HG03432 (cell line): ENCODE data around the gene ARL8B.
"Not testable (repeated sequence)": the region's sequence is repeated elsewhere in the genome, so short reads cannot be mapped to it uniquely, and the experiment has no call there.

Experiments used
- ATAC-seq: cut with Tn5 transposase; IDR thresholded peaks from one replicate; pipeline ENCODE4 v1.9.1; 2021; ENCODE audit warnings: mild to moderate bottlenecking, moderate library complexity; ENCODE audit not compliant: unreplicated experiment

Gene ARL8B

DNA sequence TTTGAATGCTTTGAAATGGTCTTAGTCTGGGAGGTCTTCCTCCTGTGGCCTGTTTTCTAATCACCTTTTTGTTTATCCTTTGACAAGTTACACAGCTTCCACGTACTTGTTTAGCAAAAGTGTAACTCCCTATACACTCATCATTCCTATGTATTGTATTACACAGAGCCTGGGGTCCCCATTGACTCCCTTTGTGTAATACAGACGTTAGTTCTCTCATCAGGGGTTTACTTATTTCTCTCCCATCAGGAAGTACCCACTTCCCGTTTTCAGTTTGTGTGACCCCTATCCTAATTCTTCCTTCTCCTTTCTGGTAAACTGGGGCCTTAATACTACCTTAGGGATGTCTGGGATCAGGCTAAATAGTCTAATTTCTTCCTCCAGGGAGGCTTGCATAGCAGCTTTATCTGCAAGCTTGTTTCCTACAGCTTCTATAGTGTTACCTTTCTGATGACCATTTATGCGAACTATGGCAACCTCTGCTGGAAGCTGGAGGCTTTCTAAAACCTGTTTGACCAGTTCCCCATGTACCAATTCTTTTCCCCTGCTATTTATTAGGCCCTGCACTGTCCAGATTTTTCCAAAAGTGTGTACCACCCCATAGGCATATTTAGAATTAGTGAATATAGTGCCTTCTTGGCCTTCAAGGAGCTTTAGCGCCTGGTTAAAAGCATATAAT lies 22.4 kb downstream of the ARL8B start:
- ATAC-seq, result no peak

DNA sequence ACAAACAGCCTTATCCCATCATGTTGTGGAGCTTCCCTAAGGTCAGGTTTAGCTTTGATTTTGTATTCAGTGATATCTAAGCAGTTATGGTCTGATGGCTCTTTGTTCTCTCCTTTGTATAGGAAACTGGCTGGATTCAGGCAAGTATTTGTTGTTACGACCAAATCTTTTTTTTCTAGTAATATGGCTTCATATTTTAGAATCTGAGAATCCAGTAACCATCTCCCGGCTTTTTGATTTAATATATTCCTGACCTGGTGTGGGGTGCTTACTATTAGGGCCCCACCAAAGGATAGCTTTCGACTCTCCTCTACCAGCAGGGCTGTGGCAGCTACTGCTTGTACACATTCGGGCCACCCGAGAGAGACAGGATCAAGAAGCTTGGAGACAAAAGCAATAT lies 23.0 kb downstream of the ARL8B start:
- ATAC-seq, result no peak

DNA sequence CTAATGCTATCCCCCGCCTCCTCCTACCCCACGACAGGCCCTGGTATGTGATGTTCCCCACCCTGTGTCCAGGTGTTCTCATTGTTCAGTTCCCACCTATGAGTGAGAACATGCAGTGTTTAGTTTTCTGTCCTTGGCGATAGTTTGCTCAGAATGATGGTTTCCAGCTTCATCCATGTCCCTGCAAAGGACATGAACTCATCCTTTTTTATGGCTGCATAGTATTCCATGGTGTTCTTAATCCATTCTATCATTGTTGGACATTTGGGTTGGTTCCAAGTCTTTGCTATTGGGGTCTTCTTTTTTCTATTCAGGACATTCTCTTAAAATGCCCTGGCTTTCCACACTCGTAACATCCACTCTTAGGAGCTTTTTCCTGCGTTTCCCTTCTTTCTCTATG lies 25.1 kb downstream of the ARL8B start:
- not testable (repeated sequence) for ATAC-seq

DNA sequence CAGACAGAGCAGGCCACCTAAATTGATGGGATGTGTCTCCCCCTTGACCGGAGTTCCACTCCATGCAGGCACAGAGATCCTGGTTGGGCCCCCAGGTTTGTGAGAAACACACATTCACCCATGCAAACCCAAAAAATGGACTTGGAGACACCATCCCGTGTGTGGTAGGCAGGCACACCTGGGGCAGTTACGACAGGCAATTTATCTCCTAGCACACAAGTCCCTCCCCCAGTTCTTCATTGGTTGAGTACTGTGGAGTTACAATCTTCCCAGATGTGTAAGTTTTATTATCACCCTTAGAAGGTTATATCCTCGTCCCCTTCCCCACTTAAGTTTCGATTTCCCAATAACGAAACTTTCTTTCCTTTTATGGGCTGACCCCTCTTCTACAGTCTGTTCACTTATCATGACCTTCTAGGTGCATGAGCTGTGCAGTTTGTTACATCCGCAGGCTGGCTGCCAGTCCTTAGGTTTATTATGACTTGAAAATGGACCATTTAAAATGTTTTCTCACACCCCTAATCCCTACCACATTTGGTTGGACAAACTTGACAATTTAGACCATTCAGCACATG lies 27.3 kb downstream of the ARL8B start:
- no peak for ATAC-seq

DNA sequence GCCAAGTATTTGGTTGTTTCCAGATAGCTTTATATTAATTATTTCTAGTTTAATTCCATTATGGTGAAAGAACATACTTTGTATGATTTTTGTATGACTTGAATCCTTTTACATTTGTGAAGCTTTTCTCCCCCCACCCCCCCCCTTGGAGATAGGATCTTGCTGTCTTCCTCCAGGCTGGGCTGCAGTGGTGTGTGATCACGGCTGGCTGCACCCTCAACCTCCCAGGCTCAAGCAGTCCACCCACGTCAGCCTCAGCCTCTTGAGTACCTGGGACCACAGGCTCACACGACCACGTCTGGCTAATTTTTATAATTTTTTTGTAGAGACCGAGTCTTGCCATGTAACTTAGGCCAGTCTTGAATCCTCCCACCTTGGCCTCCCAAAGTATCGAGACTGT lies 29.5 kb downstream of the ARL8B start:
- ATAC-seq, result peak; percentile 72

DNA sequence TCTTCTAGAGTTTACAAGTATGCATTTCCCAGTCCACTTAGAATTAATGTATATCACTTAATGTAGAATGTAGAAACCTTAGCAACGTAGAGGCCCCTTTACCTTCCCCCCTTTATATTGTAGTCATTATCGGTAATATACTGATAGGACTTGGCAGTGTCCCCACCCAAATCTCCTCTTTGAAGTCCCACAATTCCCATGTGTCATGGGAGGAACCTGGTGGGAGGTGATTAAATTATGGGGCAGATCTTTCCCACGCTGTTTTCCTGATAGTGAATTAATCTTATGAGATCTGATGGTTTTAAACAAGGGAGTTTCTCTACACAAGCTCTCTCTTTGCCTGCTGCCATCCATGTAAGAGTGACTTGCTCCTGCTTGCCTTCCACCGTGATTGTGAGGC lies 31.0 kb downstream of the ARL8B start:
- ATAC-seq, result no peak

DNA sequence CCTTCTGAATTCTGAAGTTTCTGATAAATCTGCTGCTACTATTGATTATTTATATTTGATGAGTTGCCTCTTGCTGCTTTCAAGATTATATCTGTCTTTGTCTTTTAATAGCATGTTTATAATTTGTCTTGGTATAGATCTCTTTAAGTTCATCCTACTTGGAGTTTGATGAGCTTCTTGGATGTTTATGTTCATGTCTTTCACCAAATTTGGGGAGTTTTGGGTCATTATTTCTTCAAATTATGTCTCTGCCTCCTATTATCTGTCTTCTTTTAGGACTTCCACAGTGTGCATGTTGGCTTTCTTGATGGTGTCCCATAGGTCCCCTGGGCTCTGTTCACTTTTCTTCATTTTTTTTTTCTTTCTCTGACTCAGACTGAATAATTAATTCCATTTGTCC lies 33.1 kb downstream of the ARL8B start:
- ATAC-seq, result no peak

DNA sequence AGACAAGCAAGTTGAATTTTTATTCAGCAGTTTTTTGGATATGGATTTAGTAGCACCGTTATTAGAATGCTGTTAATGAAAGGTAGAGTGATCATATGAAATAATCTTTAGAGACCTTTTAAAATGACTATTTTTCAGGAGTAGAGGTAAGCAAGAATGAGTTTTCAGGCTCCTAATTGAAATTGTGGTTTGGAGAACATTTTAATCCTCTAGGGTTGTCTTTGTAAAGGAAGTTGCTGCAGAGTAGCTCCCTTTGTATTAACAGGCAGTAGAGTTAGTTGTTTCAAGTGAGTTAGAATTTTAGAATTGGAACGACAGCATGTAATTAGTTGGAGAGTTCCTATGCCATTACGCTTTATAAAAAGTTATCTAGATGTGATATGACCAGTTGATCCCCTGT lies 38.2 kb downstream of the ARL8B start:
- ATAC-seq, result no peak

DNA sequence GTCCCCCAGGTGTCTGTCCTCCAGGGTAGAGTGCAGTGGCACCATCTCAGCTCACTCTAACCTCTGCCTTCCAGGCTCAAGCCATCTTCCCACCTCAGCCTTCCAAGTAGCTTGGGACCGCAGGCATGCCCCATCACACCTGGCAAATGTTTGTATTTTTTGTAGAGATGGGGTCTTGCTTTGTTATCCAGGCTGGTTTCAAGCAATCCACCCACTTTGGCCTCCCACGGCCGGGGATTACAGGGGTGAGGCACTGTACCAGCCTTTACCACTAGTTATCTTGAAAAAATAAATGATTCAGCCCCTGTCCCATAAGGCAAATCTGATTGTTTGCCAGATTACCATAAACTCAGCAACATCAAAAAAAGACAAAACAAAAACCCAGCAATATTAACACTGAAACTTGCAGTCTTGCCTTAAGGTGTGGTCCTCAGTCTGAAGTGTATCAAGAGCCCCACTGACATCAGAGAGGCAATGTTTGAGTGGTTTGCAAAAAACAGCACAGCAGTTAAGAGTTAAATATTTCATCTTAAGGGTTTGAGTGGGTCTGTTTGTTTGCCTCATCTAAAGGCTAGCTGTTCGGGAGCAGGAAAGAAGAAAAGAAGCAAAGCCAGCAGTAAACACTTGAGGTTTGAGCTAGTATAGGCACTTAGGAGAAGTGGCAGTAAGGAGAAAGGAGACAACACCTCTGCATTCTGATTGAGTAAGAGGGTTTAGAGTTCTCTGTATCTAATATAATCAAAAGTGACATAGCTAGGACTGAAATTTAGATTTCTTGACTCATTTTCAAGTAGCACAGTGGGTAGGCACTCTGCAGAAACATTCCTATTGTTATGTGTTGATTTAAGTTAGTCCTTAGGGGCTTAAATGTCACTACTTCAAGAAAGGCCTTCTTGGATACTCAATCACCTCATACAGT lies 39.1 kb downstream of the ARL8B start:
- ATAC-seq, result peak; percentile 30

DNA sequence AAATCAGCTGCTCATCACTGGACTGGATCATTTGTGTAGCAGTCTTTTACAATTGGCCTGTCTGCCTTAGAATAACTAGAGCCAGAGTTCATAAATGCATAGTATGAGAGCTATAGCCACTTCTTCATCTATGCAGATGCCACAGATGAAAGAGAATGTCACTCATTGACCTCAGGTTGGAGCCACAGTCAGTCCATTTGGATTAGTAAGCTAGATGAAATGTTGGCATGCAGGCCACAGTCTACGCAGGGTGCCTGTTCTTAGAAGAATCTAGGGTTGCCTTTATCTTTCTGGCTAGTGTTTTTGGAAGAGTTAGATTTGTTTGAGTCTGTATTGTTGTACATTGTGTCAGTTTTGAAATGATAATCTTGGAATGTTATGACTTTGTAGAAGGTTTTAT lies 40.0 kb downstream of the ARL8B start:
- no peak for ATAC-seq

DNA sequence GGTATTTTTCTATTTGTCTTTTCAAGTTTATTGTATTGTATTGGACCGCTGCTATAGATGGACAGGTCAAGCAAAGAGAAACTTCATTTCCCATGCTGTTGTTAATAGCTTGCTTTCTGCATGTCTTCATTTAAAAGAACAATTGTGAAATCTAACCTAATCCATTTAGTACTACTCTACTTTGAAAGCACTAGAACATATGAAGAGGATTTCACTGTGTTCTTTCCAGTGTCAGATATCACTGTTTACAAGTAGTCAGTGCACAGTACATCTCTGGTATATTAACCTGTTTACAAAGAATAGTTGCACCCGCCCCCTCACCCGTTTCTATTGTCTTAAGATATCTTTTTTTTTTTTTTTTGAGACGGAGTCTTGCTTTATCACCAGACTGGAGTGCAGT lies 43.6 kb downstream of the ARL8B start:
- no peak for ATAC-seq

DNA sequence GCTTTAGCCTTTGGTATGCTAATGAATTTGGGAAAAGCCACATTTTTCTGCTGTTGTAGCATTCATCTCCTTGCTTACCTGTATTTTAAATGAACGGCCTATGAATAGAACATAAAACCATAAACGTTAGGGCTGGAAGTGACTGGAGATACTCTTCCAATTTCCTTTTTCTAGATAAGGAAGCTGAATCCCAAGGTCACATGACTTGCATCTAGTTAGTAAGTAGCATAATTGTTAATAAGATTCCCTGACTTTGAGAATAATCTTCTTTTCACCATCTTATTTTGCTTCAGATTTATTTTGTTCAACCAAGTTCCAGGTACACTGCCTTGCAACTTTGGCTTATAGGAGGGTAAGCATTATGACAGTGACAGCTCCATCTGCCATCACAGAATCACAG lies 44.8 kb downstream of the ARL8B start:
- ATAC-seq, result no peak

DNA sequence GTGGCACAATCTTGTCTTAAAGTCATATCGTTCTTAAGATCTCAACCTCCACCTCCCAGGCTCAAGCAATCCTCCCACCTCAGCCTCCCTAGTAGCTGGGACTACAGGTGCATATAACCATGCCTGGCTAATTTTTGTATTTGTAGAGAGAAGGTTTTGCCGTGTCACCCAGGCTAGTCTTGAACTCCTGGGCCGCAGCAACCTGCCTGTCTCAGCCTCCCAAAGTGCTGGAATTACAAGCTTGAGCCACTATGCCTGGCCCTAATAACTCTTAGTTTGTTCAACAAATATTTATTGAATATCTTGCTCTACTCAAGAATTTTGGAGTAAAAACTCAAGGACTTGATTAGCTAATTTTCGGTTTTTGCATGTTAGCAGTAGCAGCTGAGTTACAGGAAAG lies 46.0 kb downstream of the ARL8B start:
- no peak for ATAC-seq

DNA sequence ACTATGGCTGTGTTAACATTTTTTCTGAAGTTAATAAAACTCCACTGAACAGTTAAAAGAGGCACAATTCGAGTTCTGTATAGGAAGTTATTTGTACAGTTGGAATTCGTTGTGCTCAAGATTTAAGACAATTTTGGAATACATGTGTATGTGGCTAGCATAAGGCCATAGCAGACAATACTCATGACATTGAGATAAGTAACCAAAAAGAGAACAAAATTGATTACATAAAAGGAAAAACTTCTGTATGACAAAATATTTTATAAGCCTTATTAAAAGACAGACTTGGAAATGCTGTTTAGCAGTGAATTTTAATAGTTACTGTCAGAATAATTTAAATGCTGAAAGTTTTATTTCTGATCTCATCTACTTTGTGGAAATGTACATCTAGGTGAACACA lies 47.7 kb downstream of the ARL8B start:
- ATAC-seq, result no peak

DNA sequence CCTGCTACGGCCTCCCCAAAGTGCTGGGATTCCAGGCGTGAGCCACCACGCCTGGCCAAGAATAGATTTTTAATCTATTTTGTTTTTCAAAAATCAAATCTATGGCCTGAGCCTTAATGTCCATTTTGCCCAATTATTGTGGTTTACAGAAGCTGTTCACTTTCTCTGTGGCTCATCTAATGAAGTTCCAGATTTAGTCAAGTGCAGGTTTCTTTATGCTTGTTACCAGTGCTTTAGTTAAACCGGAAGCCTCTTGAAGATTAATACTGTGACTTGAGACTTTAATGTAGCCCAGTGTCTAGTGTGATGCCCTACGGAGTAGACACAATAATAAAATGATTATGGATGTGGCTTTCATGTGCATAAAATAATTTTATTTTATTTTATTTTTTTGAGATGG lies 48.9 kb downstream of the ARL8B start:
- ATAC-seq, result no peak

DNA sequence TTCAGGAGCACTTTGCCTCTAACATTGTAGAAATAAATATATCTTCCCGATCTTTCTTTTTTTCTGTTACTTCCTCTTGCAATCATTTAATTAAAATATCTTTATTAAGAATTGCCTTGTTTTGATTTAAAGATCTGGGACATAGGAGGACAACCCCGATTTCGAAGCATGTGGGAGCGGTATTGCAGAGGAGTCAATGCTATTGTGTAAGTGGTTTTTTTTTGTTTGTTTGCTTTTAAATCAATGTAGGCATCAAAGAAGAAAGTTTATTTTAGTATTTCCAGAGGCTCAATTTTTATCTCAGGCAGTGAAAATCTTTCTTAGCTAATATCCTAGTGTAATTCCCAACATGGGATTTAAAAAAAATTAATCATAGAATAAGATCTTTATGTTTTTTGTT lies 49.9 kb downstream of the ARL8B start:
- ATAC-seq, result no peak

DNA sequence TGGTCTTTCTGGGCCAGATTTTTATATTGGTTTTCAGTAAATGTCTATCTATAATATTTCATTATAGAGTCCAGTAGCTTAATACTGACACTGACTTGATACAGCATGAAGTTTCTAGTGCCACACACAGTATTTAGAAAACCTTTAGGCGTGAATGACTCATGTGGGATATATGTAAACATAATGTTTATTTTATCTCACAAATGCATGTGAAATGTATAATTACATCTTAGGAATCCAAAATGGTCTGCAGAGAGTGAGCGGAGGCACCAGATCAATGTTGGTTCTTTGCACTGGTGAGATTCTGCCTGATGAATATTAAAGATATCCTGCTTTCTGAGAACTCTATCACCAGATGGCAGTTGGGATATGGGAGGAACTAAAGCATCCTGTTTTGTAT lies 56.9 kb downstream of the ARL8B start:
- ATAC-seq, result not testable (repeated sequence)

DNA sequence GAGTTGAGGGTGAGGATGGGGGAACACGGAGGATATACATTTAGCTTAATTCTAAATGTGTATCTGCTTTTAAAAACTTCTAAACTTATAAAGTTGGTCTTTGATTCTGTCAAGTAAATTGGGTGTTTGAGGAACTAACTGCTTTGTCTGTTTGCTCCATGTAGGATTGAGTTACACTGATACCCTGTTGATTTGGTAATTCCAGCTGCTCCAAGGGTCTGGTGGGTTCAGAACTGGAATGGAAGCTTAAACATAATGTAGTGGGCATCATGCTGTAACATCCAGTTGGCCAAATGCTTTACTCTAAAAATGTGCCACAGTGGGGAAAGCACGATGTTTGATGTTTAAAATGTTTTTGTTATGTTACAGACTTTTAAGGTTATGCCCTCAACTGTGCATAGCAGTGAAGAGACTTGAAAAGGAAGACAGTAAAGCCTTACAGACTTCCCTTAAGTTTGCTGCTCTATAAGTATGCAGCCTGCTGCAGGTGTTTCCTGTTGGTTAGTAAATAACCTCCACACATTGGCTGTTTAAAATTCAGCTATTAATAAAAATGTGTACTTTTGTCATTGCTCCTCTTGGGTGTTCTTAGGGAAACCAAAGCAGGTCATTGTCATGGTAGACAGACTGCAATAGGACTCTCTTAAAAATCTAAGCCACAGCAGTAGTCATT lies 59.5 kb downstream of the ARL8B start:
- ATAC-seq, result peak; percentile 67

DNA sequence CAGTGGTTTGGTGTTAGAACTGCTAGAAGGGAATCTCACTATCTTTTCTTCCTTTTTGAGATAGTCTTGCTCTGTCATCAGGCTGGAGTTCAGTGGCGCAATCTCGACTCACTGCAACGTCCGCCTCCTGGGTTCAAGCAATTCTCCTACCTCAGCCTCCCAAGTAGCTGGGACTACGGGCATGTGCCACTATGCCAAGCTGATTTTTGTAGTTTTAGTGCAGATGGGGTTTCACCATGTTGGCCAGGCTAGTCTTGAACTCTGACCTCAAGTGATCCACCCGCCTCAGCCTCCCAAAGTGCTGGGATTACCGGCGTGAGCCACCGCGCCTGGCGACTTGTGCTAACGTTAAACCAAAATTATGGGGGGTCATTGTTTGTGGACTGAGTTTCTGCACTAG lies 61.6 kb downstream of the ARL8B start:
- not testable (repeated sequence) for ATAC-seq

DNA sequence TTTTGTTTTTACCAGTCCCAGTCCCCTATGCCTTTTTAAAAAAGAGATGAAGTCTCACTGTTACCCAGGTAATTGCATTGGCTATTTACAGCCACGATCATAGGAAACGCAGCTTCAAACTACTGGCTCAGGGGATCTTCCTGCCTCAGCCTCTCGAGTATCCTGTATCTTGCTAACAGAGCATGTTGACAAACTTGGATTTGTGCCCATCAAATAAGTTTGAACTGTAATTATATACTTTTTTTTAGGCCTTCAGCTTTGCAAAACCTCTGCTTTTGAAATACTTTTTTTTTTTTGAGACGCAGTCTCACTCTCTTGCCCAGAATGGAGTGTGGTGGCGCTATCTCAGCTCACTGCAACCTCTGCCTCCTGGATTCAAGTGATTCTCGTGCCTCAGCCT lies 62.4 kb downstream of the ARL8B start:
- no peak for ATAC-seq

DNA sequence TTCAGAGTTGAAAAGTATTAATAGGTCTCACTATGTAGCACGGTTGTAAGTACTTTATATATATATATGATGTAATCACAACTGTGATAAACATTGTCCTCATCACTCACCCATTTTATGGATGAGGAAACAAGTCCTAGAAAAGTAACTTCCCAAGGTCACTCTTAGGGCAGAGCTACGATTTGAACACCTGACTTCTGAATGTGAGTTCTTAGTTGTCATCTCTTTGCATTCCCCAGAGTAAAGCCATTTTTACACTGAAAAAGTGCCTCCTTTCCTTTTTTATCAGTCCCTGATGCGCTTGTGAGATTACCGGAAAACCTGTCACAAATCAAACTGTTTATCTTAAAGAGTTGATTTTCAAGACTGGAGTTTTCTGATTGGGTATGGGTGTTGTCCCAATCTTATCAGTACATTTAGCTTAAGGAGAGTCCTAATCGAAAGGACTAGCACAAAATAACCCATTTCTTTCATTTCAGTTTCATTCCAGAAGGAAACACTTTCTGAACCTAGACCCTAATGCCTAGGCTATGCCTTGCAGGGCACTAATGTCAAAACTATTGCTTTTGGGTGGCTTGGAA lies 63.1 kb downstream of the ARL8B start:
- no peak for ATAC-seq
